Upper lobe of left lung (tissue), 6 donors: ENCODE measurements around the gene PHKG2. TPM values are rescaled to one million over a fixed set of nuclear protein-coding genes. Genes with fewer than 3 reads are reported as not detected.

Experiments
- ATAC-seq, 2 donors: fragments of 200-7000 bp; cut with Tn5 transposase; one replicate each; pipeline ENCODE4 v1.9.1; 2022; ENCODE audit warnings: mild to moderate bottlenecking in 2 of 2, moderate library complexity in 2 of 2; ENCODE audit not compliant: low FRiP score in 2 of 2
- DNase-seq, 2 donors: peaks; one replicate each; pipeline ENCODE4 v3.0.0-alpha.2; 2019 to 2020
- H3K27ac ChIP-seq, 4 donors: fragments of 200-600 bp; sonication (generic); one replicate each; pipeline ENCODE4 v1.5.1; 2016 to 2019
- H3K27me3 ChIP-seq, 4 donors: fragments of 200-600 bp; sonication (generic); one replicate each; pipeline ENCODE4 v1.5.1; 2017 to 2019
- H3K36me3 ChIP-seq, 4 donors: fragments of 200-600 bp; sonication (generic); one replicate each; pipeline ENCODE4 v1.5.1; 2016 to 2019
- H3K4me1 ChIP-seq, 4 donors: fragments of 200-600 bp; sonication (generic); one replicate each; pipeline ENCODE4 v1.5.1; 2018 to 2019
- H3K4me3 ChIP-seq, 4 donors: fragments of 200-600 bp; sonication (generic); one replicate each; pipeline ENCODE4 v1.5.1; 2017 to 2019; ENCODE audit warnings: mild to moderate bottlenecking in 2 of 4, moderate library complexity in 1 of 4
- H3K9me3 ChIP-seq, 4 donors: fragments of 200-600 bp; sonication (generic); one replicate each; pipeline ENCODE4 v1.5.1; 2018 to 2019
- EP300 ChIP-seq, 4 donors: sonication (generic); formaldehyde crosslinking; IDR thresholded peaks; one replicate each; pipeline ENCODE4 v1.5.1; 2017; ENCODE audit warnings: antibody characterized with exemption in 4 of 4, control low read depth in 2 of 4
- POLR2A ChIP-seq, 4 donors: fragments of 450-650 bp; IDR thresholded peaks; one replicate each; pipeline ENCODE4 v1.5.1; 2016 to 2017; ENCODE audit warnings: antibody characterized with exemption in 4 of 4, mild to moderate bottlenecking in 2 of 4
- POLR2AphosphoS5 ChIP-seq, 2 donors: sonication (generic); formaldehyde crosslinking; IDR thresholded peaks; one replicate each; pipeline ENCODE4 v1.5.1; 2017; ENCODE audit warnings: antibody characterized with exemption in 2 of 2
- WGBS, 2 donors: methylation state at CpG; one replicate each; pipeline ENCODE4 v1.1.5; 2017 to 2018; 5-methylcytosine and 5-hydroxymethylcytosine counted together
- total RNA-seq, 6 donors: library from RNA; depleted of rRNA in 4 of 6; stranded (reverse); fragments of >200 nt in 4 of 6; gene quantifications; one replicate each; pipeline versions ENCODE4 v1.1.0 to v1.2.1, GENCODE V29; 2016 to 2021
- TF ChIP-seq, protein P1 (sequence below), 6 experiments: fragments of 450-650 bp in 4 of 6; fragments of 200-600 bp in 2 of 6; sonication (generic) in 2 of 6; IDR thresholded peaks; one replicate each; pipeline ENCODE4 v1.5.1; 2016 to 2019; ENCODE audit warnings: antibody characterized with exemption in 6 of 6
- donor health status: DM: no; HTN: no; CAD: no; lungs with moderate emphysema.
- donor health status: DM: no; HTN: yes; CAD: no; lungs with severe emphysema.

PHKG2 gene
- total RNA-seq, 6 donors from 2014 or later: 27.4 to 70.2 (median 33.5) TPM

- H3K36me3 ChIP-seq: peaks cover 50 to 76% (median 70%) of the 10 kb centered on the region in 4 donors
- no peak overlapping the region for H3K27ac ChIP-seq
- no peak overlapping the region for H3K4me3 ChIP-seq
- H3K27me3 ChIP-seq: no peaks in the 10 kb centered on the region
- H3K4me1 ChIP-seq: peaks cover 2 to 24% (median 20%) of the 10 kb centered on the region in 4 donors
- DNase-seq (peak in 1 of 2 donors; percentile 4), ATAC-seq (no peak)
- TF ChIP-seq, protein P1, sequence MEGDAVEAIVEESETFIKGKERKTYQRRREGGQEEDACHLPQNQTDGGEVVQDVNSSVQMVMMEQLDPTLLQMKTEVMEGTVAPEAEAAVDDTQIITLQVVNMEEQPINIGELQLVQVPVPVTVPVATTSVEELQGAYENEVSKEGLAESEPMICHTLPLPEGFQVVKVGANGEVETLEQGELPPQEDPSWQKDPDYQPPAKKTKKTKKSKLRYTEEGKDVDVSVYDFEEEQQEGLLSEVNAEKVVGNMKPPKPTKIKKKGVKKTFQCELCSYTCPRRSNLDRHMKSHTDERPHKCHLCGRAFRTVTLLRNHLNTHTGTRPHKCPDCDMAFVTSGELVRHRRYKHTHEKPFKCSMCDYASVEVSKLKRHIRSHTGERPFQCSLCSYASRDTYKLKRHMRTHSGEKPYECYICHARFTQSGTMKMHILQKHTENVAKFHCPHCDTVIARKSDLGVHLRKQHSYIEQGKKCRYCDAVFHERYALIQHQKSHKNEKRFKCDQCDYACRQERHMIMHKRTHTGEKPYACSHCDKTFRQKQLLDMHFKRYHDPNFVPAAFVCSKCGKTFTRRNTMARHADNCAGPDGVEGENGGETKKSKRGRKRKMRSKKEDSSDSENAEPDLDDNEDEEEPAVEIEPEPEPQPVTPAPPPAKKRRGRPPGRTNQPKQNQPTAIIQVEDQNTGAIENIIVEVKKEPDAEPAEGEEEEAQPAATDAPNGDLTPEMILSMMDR (IDR thresholded peaks at IDR 0.05): no peak
- TF ChIP-seq POLR2A (IDR thresholded peaks at IDR 0.05) (no peak), EP300 (IDR thresholded peaks at IDR 0.05) (no peak), POLR2AphosphoS5 (IDR thresholded peaks at IDR 0.05) (no peak)
- 95 to 97% methylated on average over 17 of the region's 17 CpGs for WGBS, 2 donors
- no peaks in the 10 kb centered on the region for H3K9me3 ChIP-seq
These were observed 11.0 kb upstream of the PHKG2 start for GRCh38 chr16:30736995-30737793.

DNA sequence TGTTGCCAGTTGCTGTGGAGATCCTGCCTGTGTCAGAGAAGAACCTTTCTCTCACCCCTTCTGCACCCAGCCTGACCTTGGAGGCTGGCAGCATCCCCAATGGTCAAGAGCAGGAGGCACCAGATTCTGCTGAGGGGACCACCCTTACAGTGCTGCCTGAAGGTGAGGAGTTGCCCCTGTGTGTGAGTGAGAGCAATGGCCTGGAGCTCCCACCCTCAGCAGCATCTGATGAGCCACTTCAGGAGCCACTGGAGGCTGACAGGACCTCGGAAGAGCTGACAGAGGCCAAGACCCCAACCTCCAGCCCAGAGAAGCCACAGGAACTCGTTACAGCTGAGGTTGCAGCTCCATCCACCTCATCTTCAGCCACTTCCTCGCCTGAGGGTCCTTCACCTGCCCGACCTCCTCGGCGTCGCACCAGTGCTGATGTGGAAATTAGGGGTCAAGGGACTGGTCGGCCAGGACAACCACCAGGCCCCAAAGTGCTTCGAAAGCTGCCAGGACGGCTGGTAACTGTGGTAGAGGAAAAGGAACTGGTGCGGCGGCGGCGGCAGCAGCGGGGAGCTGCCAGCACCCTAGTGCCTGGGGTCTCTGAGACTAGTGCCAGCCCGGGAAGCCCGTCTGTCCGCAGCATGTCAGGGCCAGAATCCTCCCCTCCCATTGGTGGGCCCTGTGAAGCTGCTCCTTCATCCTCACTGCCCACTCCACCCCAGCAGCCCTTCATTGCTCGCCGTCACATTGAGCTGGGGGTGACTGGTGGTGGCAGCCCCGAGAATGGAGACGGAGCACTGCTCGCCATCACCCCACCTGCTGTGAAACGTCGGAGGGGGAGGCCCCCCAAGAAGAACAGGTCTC lies 10.2 kb upstream of the PHKG2 start:
- Histone ChIP-seq H3K27ac (peak overlapping the region in 1 of 4 donors; percentile 85), H3K36me3 (peaks cover 49 to 73% (median 67%) of the 10 kb centered on the region in 4 donors), H3K9me3 (no peaks in the 10 kb centered on the region), H3K27me3 (no peaks in the 10 kb centered on the region), H3K4me1 (peaks cover 4 to 27% (median 21%) of the 10 kb centered on the region in 4 donors), H3K4me3 (no peak overlapping the region)
- TF ChIP-seq, protein P1 (IDR thresholded peaks at IDR 0.05): no peak
- TF ChIP-seq POLR2AphosphoS5 (IDR thresholded peaks at IDR 0.05) (no peak), POLR2A (IDR thresholded peaks at IDR 0.05) (no peak), EP300 (IDR thresholded peaks at IDR 0.05) (no peak)
- 92 to 93% methylated on average over 21 to 24 of the region's 25 CpGs for WGBS, 2 donors
- ATAC-seq: no peak
- peak in 1 of 2 donors; percentile 10 for DNase-seq

GRCh38 chr16:30738984-30739951 lies 9.0 kb upstream of the PHKG2 start:
- WGBS, 2 donors: 91 to 94% methylated on average over 13 to 37 of the region's 37 CpGs
- peak overlapping the region; percentile 15 to 88 (median 86) for H3K27ac ChIP-seq
- TF ChIP-seq POLR2A (IDR thresholded peaks at IDR 0.05) (no peak), EP300 (IDR thresholded peaks at IDR 0.05) (no peak), POLR2AphosphoS5 (IDR thresholded peaks at IDR 0.05) (no peak)
- TF ChIP-seq, protein P1 (IDR thresholded peaks at IDR 0.05): no peak
- no peaks in the 10 kb centered on the region for H3K9me3 ChIP-seq
- H3K4me3 ChIP-seq: no peak overlapping the region
- peak; percentile 21 to 86 for DNase-seq
- H3K36me3 ChIP-seq: peaks cover 37 to 71% (median 66%) of the 10 kb centered on the region in 4 donors
- H3K4me1 ChIP-seq: peaks cover 4 to 27% (median 21%) of the 10 kb centered on the region in 4 donors
- no peaks in the 10 kb centered on the region for H3K27me3 ChIP-seq
- ATAC-seq: no peak
